ENCODE results near the gene CCDC60. TPM values are rescaled to one million over a fixed set of nuclear protein-coding genes. Genes with fewer than 3 reads are reported as not detected.

The CCDC60 gene
- total RNA-seq, 2 donors from 2014 or later = not detected

- ATAC-seq (ENCODE audit: insufficient number of reproducible peaks, low FRiP score, low read depth) (no peak), DNase-seq (ENCODE audit: low spot score) (no peak)
- Histone ChIP-seq H3K4me3 (no peak overlapping the region), H3K27me3 (replicated peaks; ENCODE audit: insufficient read depth) (no peaks in the 10 kb centered on the region), H3K4me1 (ENCODE audit: control insufficient read depth in 1 of 2, low read depth in 2 of 2) (no peaks in the 10 kb centered on the region), H3K9me3 (no peaks in the 10 kb centered on the region), H3K36me3 (no peaks in the 10 kb centered on the region), H3K27ac (no peak overlapping the region)
- TF ChIP-seq CTCF (IDR thresholded peaks at IDR 0.05) = no peak
These were observed 25.6 kb upstream of the CCDC60 start for GRCh38 chr12:119308708-119309456.

GRCh38 chr12:119311878-119312277, 22.7 kb upstream of the CCDC60 start:
- no peaks in the 10 kb centered on the region for H3K9me3 ChIP-seq
- H3K36me3 ChIP-seq = no peaks in the 10 kb centered on the region
- ATAC-seq (ENCODE audit: insufficient number of reproducible peaks, low FRiP score, low read depth) (no peak), DNase-seq (ENCODE audit: low spot score) (no peak)
- H3K27ac ChIP-seq = no peak overlapping the region
- no peaks in the 10 kb centered on the region for H3K4me1 ChIP-seq (ENCODE audit: control insufficient read depth in 1 of 2, low read depth in 2 of 2)
- no peak for TF ChIP-seq CTCF (IDR thresholded peaks at IDR 0.05)
- H3K4me3 ChIP-seq = no peak overlapping the region
- no peaks in the 10 kb centered on the region for H3K27me3 ChIP-seq (replicated peaks; ENCODE audit: insufficient read depth)

DNA sequence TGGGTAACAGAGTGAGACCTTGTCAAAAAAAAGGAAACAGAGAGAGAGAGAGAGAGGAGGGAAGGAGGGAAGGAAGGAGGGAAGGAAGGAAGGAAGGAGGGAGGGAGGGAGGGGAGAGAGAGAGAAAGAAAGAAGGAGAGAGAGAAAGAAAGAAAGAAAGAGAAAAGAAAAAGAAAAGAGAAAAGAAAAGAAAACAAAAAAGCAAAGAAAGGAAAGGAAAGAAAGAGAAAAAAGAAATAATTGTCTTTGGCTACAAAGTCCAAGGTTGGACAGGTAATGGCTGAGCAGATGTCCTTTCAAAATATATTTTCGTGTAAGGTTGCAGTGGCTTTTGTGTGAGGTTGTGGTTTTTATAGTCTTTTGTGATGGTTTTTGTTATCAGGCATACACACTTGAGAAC, 21.6 kb upstream of the CCDC60 start:
- H3K4me3 ChIP-seq = no peak overlapping the region
- no peaks in the 10 kb centered on the region for H3K36me3 ChIP-seq
- ATAC-seq (ENCODE audit: insufficient number of reproducible peaks, low FRiP score, low read depth) = no peak
- no peak overlapping the region for H3K27ac ChIP-seq
- DNase-seq (ENCODE audit: low spot score) = no peak
- H3K4me1 ChIP-seq (ENCODE audit: control insufficient read depth in 1 of 2, low read depth in 2 of 2) = no peaks in the 10 kb centered on the region
- no peak for TF ChIP-seq CTCF (IDR thresholded peaks at IDR 0.05)
- no peaks in the 10 kb centered on the region for H3K9me3 ChIP-seq
- no peaks in the 10 kb centered on the region for H3K27me3 ChIP-seq (replicated peaks; ENCODE audit: insufficient read depth)

DNA sequence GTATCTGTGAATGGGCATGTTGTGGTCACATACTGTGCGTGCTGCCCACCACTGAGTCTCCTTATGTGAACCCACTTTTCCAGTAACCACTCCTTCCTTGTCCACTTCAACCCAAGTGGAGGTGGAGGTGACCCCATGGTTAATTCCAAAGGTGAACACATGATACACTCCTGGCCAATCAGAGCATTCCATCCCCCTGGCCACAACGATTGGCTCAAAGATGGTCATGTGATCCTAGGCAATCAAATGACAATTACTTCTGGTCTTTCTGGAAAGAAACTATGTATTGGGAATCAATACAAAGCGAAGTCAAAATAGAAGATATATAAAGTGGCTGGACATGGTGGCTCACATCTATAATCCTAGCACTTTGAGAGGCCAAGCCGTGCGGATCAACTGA, 20.2 kb upstream of the CCDC60 start:
- TF ChIP-seq CTCF (IDR thresholded peaks at IDR 0.05) = no peak
- ATAC-seq (ENCODE audit: insufficient number of reproducible peaks, low FRiP score, low read depth) = no peak

GRCh38 chr12:119319638-119320037, 14.9 kb upstream of the CCDC60 start:
- H3K27ac ChIP-seq = no peak overlapping the region
- no peak for TF ChIP-seq CTCF (IDR thresholded peaks at IDR 0.05)
- no peaks in the 10 kb centered on the region for H3K4me1 ChIP-seq (ENCODE audit: control insufficient read depth in 1 of 2, low read depth in 2 of 2)
- no peaks in the 10 kb centered on the region for H3K27me3 ChIP-seq (replicated peaks; ENCODE audit: insufficient read depth)
- DNase-seq (ENCODE audit: low spot score) = no peak
- H3K4me3 ChIP-seq = no peak overlapping the region
- no peaks in the 10 kb centered on the region for H3K36me3 ChIP-seq
- peaks cover 3% of the 10 kb centered on the region for H3K9me3 ChIP-seq
- no peak for ATAC-seq (ENCODE audit: insufficient number of reproducible peaks, low FRiP score, low read depth)

More for the DNA sequence above, 20.2 kb upstream of the CCDC60 start:
- no peak for DNase-seq (ENCODE audit: low spot score)
- Histone ChIP-seq H3K4me3 (no peak overlapping the region), H3K4me1 (ENCODE audit: control insufficient read depth in 1 of 2, low read depth in 2 of 2) (no peaks in the 10 kb centered on the region), H3K27ac (no peak overlapping the region), H3K9me3 (no peaks in the 10 kb centered on the region), H3K27me3 (replicated peaks; ENCODE audit: insufficient read depth) (no peaks in the 10 kb centered on the region), H3K36me3 (no peaks in the 10 kb centered on the region)
